Muscle of leg (tissue), 11 donors: ENCODE measurements around the gene DEF6. TPM values are rescaled to one million over a fixed set of nuclear protein-coding genes. Genes with fewer than 3 reads are reported as not detected.

Source experiments
- DNase-seq: peaks from one replicate; pipeline ENCODE4 v3.0.0; 2013
- H3K27ac ChIP-seq: one replicate; pipeline ENCODE4 v1.5.1; 2013; ENCODE audit warnings: mild to moderate bottlenecking, low read length, control low read depth
- H3K27me3 ChIP-seq: one replicate; pipeline ENCODE4 v1.6.1; 2013; ENCODE audit warnings: low read length; ENCODE audit not compliant: control insufficient read depth, insufficient read depth
- H3K36me3 ChIP-seq: one replicate; pipeline ENCODE4 v1.6.1; 2013; ENCODE audit warnings: low read length; ENCODE audit not compliant: control insufficient read depth, insufficient read depth
- H3K4me1 ChIP-seq: one replicate; pipeline ENCODE4 v1.6.1; 2013; ENCODE audit warnings: low read length; ENCODE audit not compliant: control insufficient read depth, insufficient read depth
- H3K4me3 ChIP-seq: one replicate; pipeline ENCODE4 v1.5.1; 2013; ENCODE audit warnings: low read length, control low read depth
- H3K9me3 ChIP-seq: replicated peaks from 2 replicates; pipeline ENCODE4 v1.6.1; 2013; ENCODE audit warnings: low read depth, low read length; ENCODE audit not compliant: control insufficient read depth
- WGBS: methylation state at CpG from one replicate; pipeline ENCODE4 v1.1.5; 2013; ENCODE audit warnings: missing lambda C conversion rate; ENCODE audit not compliant: insufficient coverage; 5-methylcytosine and 5-hydroxymethylcytosine counted together
- polyA plus RNA-seq, 8 donors: library from polyadenylated mRNA; unstranded; fragments of 120-200 nt; gene quantifications; one replicate each; pipeline versions ENCODE4 v1.2.1 to v1.2.3, GENCODE V29; 2013; ENCODE audit warnings: inconsistent platforms in 1 of 8, low replicate concordance in 1 of 8; ENCODE audit not compliant: insufficient read length in 8 of 8, insufficient read depth in 1 of 8
- total RNA-seq: library from RNA; stranded (reverse); fragments of 120-200 nt; gene quantifications from one replicate; pipeline ENCODE4 v1.2.4, GENCODE V29; 2013

The DEF6 gene
- total and polyA plus RNA-seq, 9 donors = 4.7 to 8.4 (median 6.1) TPM

DNA sequence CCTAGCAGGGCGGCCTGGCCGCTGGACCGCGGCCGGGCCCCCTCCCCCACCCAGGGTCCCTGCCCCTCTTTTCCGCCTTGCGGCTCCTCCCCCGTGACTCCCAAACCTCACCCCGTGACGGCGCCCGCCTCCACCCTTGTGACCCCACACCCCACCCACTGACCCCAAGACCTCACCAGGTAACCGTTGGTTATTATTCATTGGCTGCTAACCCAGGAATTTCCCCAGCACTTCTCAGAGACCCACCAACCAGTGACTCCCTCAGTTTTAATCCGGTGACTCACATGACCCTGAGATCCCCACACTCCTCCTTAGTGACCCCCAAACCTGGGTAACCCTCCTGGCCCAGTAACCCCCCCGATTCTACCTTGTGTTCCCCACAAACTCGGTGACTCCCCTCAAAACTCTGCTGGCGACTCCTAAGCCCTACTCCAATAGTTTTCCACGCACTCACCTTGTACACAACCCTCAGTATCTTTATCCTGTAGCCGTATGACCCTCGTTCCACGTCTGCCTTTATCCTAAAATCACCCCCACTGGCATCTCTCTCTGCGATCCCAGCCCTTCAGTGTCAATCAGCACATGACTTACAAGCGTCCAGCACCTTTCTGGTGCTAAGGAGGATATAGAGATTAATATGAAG, 37.5 kb upstream of the DEF6 start:
- WGBS = 2% methylated on average over 21 of the region's 23 CpGs
- Histone ChIP-seq H3K27me3 (no peaks in the 10 kb centered on the region), H3K4me1 (peaks cover 10% of the 10 kb centered on the region), H3K4me3 (peak overlapping the region; percentile 99), H3K27ac (peak overlapping the region; percentile 97), H3K9me3 (no peaks in the 10 kb centered on the region), H3K36me3 (peaks cover 2% of the 10 kb centered on the region)
- peak; percentile 70 for DNase-seq

DNA sequence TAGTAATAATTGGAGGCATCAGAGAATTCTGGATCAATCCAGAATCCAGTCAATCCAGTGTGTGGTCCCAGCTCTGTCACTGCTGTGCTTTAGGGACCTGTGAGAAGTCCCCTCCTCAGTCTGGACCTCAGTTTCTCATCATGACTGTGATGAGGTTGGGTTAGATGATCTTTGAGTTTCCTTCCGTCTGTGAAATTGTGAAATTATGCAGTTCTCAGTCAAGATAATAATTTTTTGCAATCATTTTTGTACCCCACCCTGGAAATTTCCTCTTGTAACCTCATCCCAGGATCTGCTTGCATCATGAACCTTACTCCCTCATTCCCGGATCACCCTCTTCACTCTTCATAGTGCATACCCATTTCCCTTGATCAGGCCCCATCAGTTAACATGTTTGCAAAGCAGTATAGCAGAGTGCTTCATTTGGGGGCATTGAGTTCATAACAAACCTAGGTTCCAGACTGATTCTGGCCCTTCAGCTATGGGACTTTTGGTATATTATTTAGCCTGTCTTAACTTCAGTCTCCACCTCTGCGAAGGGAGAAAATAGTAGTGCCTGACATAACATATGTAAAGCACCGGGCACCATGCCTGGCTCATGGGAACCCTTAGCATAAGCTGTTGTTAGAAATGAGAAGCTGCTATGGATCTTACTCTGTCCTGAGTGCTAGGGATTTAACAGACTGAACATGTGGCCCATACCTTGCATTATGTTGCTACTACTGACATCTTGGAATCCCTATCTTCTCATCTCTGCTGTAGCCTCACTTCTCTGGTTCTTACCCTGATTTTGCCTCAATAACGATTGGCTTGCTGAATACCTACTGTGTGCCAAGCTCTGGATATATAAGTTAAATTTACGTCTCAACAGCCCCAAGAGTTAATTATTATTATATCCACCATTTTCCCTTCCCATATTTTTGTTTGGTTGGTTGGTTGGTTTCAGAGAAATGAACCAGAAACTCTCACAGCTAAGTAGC, 36.7 kb upstream of the DEF6 start:
- Histone ChIP-seq H3K4me1 (peaks cover 10% of the 10 kb centered on the region), H3K27me3 (no peaks in the 10 kb centered on the region), H3K9me3 (no peaks in the 10 kb centered on the region), H3K36me3 (peaks cover 2% of the 10 kb centered on the region), H3K4me3 (no peak overlapping the region), H3K27ac (peak overlapping the region; percentile 97)
- peak; percentile 36 for DNase-seq
- WGBS = 57% methylated on average over 3 of the region's 6 CpGs

DNA sequence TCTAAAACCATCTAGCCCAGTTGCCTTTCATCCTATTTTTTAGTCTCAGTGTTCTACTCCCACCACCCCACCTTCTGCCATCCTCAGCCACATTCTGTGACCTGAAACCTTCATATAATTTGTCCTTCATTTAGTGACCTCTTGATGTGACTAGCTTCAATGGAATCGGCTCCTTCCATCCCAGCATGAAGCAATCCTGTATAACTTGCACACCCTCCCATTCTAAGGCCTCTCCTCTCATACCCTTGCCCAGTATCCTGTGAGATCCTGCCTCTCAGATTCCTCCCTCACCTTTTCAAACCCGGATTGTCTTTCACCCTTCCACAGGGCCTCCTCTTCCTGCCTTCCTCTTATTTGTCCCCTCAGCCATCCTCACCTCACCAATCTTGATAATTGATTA, 35.0 kb upstream of the DEF6 start:
- Histone ChIP-seq H3K9me3 (no peaks in the 10 kb centered on the region), H3K27ac (no peak overlapping the region), H3K36me3 (peaks cover under 1% of the 10 kb centered on the region), H3K4me1 (peaks cover 10% of the 10 kb centered on the region), H3K4me3 (no peak overlapping the region), H3K27me3 (no peaks in the 10 kb centered on the region)
- DNase-seq = no peak
- 58% methylated on average over 2 of the region's 2 CpGs for WGBS

DNA sequence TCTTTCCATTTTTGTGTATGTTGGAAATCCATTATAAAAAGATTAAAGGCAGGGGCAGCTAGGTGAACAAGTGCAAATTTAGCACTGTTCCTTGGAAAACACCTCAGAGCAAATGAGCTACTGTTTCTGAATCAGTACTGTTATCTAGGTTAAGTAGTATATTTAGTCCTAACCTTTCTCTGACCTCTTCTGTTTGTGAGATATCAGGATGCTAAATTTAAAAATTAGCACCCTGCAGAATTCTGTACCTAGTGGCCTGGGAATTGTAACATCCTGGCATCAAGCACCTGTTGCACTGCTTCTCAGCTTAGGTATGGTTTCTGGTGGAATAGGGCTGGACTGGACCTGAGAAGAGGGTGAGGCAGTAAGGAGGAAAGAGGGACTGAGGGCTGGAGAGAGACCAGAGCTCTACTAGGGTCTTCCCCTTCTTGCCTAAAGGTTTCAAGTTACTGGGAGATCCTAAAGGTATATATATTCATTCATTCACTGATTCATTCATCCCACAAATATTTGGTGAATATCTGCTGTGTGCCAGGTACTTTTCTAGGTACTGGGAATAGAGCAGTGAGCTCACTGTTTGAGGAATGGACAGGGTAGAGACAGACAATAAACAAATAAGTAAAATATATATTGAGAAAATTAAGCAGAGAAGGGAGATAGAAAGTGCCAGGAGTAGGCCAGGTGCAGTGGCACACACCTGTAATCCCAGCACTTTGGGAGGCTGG, 32.9 kb upstream of the DEF6 start:
- no peaks in the 10 kb centered on the region for H3K36me3 ChIP-seq
- H3K4me1 ChIP-seq = peaks cover 4% of the 10 kb centered on the region
- DNase-seq = no peak
- H3K27ac ChIP-seq = no peak overlapping the region
- no peaks in the 10 kb centered on the region for H3K27me3 ChIP-seq
- H3K9me3 ChIP-seq = no peaks in the 10 kb centered on the region
- no peak overlapping the region for H3K4me3 ChIP-seq

DNA sequence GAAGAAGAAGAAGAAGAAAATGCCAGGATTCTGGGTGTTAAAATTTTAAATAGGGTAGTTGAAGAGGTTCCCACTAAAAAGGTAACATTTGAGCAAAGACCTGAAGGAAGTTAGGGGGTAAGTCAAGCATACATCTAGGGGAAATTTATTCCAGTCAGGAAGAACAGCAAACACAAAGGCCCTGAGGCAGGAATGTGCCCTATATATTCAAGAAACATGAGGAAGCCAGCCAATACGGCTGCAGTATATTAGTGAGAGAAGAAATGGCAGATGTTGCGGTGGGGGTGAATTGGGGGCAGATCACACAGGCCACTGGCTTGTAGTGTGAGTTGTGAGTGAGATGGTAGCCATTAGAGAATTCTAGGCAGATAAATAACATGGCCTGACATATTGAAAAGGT, 32.1 kb upstream of the DEF6 start:
- 74% methylated on average over 2 of the region's 2 CpGs for WGBS

DNA sequence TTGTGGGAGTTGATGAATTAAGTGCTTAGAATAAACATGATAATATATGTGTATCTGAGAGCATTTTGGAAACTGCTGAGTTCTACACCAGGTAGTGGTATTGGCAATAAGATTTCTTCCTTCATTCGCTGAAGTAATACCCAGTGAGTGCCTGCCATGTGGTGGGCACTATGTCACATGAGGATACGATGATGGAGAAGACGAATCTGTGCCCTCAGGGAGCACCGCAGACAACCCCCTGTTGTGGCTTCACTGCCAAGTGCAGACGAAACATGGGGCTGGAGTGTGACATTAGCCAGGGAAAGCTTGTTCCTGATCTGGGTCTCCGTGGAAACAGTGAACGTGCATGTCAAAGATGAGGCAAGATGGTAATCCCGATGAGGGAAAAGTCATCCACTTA, 30.2 kb upstream of the DEF6 start:
- no peaks in the 10 kb centered on the region for H3K36me3 ChIP-seq
- 80% methylated on average over 7 of the region's 8 CpGs for WGBS
- no peak for DNase-seq
- no peak overlapping the region for H3K4me3 ChIP-seq
- H3K4me1 ChIP-seq = no peaks in the 10 kb centered on the region
- H3K27me3 ChIP-seq = no peaks in the 10 kb centered on the region
- H3K9me3 ChIP-seq = no peaks in the 10 kb centered on the region
- H3K27ac ChIP-seq = no peak overlapping the region

More for the DNA sequence above, 32.1 kb upstream of the DEF6 start:
- H3K27me3 ChIP-seq = no peaks in the 10 kb centered on the region
- no peak overlapping the region for H3K4me3 ChIP-seq
- H3K4me1 ChIP-seq = no peaks in the 10 kb centered on the region
- no peaks in the 10 kb centered on the region for H3K36me3 ChIP-seq
- DNase-seq = no peak
- H3K27ac ChIP-seq = no peak overlapping the region
- H3K9me3 ChIP-seq = no peaks in the 10 kb centered on the region

DNA sequence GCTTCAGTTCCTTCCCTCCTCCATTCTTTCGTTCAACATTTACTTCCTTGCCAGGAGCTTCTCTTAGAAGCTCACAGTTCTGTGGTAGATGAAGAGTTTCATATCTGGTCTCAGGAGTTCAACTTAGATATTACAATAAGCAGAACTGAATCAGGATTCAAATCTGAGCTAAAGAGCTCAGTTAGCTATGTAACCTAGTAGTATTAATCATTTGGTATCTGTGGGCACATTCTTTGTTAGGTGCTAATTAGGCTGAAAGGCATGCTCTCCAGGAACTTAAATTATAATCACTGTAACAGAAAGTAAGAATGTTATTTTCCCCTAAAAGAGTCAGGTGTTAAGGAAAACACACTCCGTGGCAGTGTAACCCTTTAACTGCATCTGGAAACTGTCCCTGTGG, 29.7 kb upstream of the DEF6 start:
- Histone ChIP-seq H3K27ac (no peak overlapping the region), H3K4me1 (no peaks in the 10 kb centered on the region)

DNA sequence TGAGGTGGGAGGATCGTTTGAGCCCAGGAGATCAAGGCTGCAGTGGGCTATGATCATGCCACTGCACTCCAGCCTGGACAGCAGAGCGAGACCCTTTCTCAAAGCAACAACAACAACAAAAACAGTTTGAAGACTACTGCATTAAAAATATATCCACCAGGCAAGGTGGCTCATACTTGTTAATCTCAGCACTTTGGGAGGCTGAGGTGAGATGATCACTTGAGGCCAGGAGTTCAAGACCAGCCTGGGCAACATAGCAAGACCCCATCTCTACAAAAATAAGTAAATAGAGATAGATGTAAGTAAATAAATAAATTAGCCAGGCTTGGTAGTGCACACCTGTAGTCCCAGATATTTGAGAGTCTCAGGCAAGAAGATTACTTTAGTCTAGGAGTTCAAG, 25.6 kb upstream of the DEF6 start:
- Histone ChIP-seq H3K9me3 (no peaks in the 10 kb centered on the region), H3K27me3 (no peaks in the 10 kb centered on the region), H3K27ac (no peak overlapping the region), H3K4me1 (peaks cover 6% of the 10 kb centered on the region), H3K36me3 (no peaks in the 10 kb centered on the region), H3K4me3 (no peak overlapping the region)
- 100% methylated on average over 1 of the region's 2 CpGs for WGBS
- no peak for DNase-seq

More for the DNA sequence above, 29.7 kb upstream of the DEF6 start:
- no peaks in the 10 kb centered on the region for H3K36me3 ChIP-seq
- no peaks in the 10 kb centered on the region for H3K27me3 ChIP-seq
- DNase-seq = no peak
- no CpG with 5 or more reads among the region's 2 CpGs for WGBS
- no peak overlapping the region for H3K4me3 ChIP-seq
- H3K9me3 ChIP-seq = no peaks in the 10 kb centered on the region

DNA sequence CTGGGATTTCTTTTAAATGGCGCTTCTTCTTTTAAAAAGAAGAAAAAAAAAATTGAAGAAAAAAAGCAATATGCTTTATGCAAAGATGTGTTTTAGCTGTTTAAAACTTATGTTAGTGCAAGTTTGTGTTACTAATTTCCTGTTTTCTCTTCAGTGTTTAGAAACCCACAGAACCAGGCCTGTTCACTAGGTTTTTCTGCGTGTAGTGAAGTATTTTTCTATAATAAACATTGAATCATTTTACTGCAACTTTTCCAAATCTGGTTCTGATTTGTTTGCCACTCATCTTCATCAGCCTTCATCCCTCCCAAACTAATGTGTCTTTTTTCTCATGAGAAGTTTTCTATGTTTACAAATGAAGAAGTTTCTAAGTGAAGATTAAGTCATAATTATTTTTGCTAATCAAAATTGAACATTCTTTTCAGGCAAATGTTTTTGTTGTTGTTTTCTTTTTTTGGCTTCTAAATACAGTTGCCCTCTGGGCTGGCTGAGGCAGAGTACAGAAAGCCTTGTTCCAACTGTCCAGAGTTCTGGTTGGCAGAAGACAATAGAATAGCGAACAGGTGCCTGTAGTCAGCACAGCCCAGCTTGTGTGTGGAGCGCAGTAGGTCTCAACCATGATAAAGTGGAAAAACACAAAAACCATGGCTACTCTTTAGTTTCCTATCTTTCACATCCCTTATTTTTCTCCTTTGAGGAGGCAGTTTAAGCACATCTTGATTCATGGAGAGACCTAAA, 23.6 kb upstream of the DEF6 start:
- Histone ChIP-seq H3K27me3 (no peaks in the 10 kb centered on the region), H3K9me3 (no peaks in the 10 kb centered on the region), H3K4me1 (peaks cover 6% of the 10 kb centered on the region), H3K36me3 (no peaks in the 10 kb centered on the region), H3K4me3 (no peak overlapping the region), H3K27ac (no peak overlapping the region)
- no peak for DNase-seq
- WGBS = 92% methylated on average over 2 of the region's 4 CpGs
